Stimulated activated CD8-positive, alpha-beta memory T cell treated with anti-CD3 and anti-CD28 coated beads, Interleukin-15, amount 100 ng/mL, for 24 hours (primary cell): Measurements from ENCODE around the gene PAX2.

ENCODE experiments used
- DNase-seq: peaks from one replicate; pipeline ENCODE4 v3.0.0-alpha.2; 2020; ENCODE audit warnings: low read depth

PAX2 gene

GRCh38 chr10:100878291-100878910 lies 133.0 kb downstream of the PAX2 start:
- no peak for DNase-seq
